HepG2 (cell line): ENCODE measurements around the gene CASP3. TPM values are rescaled to one million over a fixed set of nuclear protein-coding genes. Genes with fewer than 3 reads are reported as not detected.

Source experiments
- AHR ChIP-seq: IDR thresholded peaks from 2 replicates; pipeline ENCODE4 v1.6.1; 2018; ENCODE audit warnings: missing genetic modification reagents, missing compliant biosample characterization
- ATF1 ChIP-seq: IDR thresholded peaks from 2 replicates; pipeline ENCODE4 v1.6.1; 2016; ENCODE audit warnings: mild to moderate bottlenecking, control low read depth
- BATF2 ChIP-seq: sonication (generic); formaldehyde crosslinking; IDR thresholded peaks from 2 replicates; pipeline ENCODE4 v1.8.0; 2022; ENCODE audit warnings: mild to moderate bottlenecking, missing genetic modification reagents, moderate library complexity
- CENPT ChIP-seq: sonication (generic); formaldehyde crosslinking; IDR thresholded peaks from 2 replicates; pipeline ENCODE4 v1.8.0; 2022; ENCODE audit warnings: low read depth, mild to moderate bottlenecking, moderate library complexity, missing genetic modification reagents
- FOXK1 ChIP-seq: sonication (generic); formaldehyde crosslinking; IDR thresholded peaks from 2 replicates; pipeline ENCODE4 v1.4.0; 2020; ENCODE audit warnings: low read depth, missing genetic modification reagents, borderline replicate concordance
- HDAC2 ChIP-seq: sonication (generic); formaldehyde crosslinking; IDR thresholded peaks from 2 replicates; pipeline ENCODE4 v1.4.0; 2020; ENCODE audit warnings: missing genetic modification reagents
- HES4 ChIP-seq: sonication (generic); formaldehyde crosslinking; IDR thresholded peaks from 2 replicates; pipeline ENCODE4 v1.9.0; 2021; ENCODE audit warnings: mild to moderate bottlenecking, missing genetic modification reagents, borderline replicate concordance
- KDM5A ChIP-seq: fragments of 200-600 bp; sonication (generic); IDR thresholded peaks from 2 replicates; pipeline ENCODE4 v1.7.0; 2018; ENCODE audit warnings: antibody characterized with exemption, mild to moderate bottlenecking, low read length, borderline replicate concordance
- MAX ChIP-seq: IDR thresholded peaks from 2 replicates; pipeline ENCODE4 v1.6.1; 2012; ENCODE audit warnings: inconsistent platforms
- MBNL3 ChIP-seq: fragments of 250-450 bp; sonication (Bioruptor Pico); conservative IDR thresholded peaks from 2 replicates; pipeline ENCODE4 v1.8.0; 2022; ENCODE audit warnings: mild to moderate bottlenecking, inconsistent platforms
- MTF2 ChIP-seq: sonication (generic); formaldehyde crosslinking; IDR thresholded peaks from 2 replicates; pipeline ENCODE4 v1.5.0; 2020; ENCODE audit warnings: missing genetic modification reagents, borderline replicate concordance
- RFX5 ChIP-seq: IDR thresholded peaks from 2 replicates; pipeline ENCODE4 v1.6.1; 2011; ENCODE audit warnings: low read depth, low read length, improper control_type of control experiment
- SOX5 ChIP-seq: IDR thresholded peaks from 2 replicates; pipeline ENCODE4 v1.6.1; 2016; ENCODE audit warnings: borderline replicate concordance
- ZNF136 ChIP-seq: sonication (generic); formaldehyde crosslinking; IDR thresholded peaks from 2 replicates; pipeline ENCODE4 v1.8.1; 2022; ENCODE audit warnings: low read depth, mild to moderate bottlenecking, moderate library complexity, missing genetic modification reagents
- ZNF142 ChIP-seq: sonication (generic); formaldehyde crosslinking; IDR thresholded peaks from 2 replicates; pipeline ENCODE4 v1.4.0; 2020; ENCODE audit warnings: missing genetic modification reagents
- ZNF362 ChIP-seq: sonication (generic); formaldehyde crosslinking; IDR thresholded peaks from 2 replicates; pipeline ENCODE4 v1.4.0; 2020; ENCODE audit warnings: missing genetic modification reagents, mild to moderate bottlenecking, borderline replicate concordance
- ZNF432 ChIP-seq: sonication (generic); formaldehyde crosslinking; IDR thresholded peaks from 2 replicates; pipeline ENCODE4 v1.5.0; 2020; ENCODE audit warnings: missing genetic modification reagents, mild to moderate bottlenecking, borderline replicate concordance
- ZNF878 ChIP-seq: sonication (generic); formaldehyde crosslinking; IDR thresholded peaks from 2 replicates; pipeline ENCODE4 v1.8.1; 2023; ENCODE audit warnings: mild to moderate bottlenecking, missing genetic modification reagents, moderate library complexity
- ZXDC ChIP-seq: sonication (generic); formaldehyde crosslinking; IDR thresholded peaks from 2 replicates; pipeline ENCODE4 v1.5.0; 2020; ENCODE audit warnings: mild to moderate bottlenecking, missing genetic modification reagents
- polyA plus RNA-seq, 8 experiments: library from polyadenylated mRNA; depleted of rRNA in 3 of 8; stranded (reverse) in 7 of 8; unstranded in 1 of 8; fragments of >200 nt; fragmentation: Illumina TruSeq in 4 of 8; extraction: Trizol in 4 of 8; gene quantifications; 2 replicates each; pipeline versions ENCODE4 v1.2.1 to v1.2.3, GENCODE V29; 2011 to 2016; ENCODE audit warnings: low read depth in 4 of 8, missing spikeins in 1 of 8, mixed read lengths in 1 of 8; ENCODE audit not compliant: insufficient read depth in 1 of 8
- total RNA-seq, 5 experiments: library from RNA; depleted of rRNA; stranded (reverse); fragments of >200 nt; fragmentation: Illumina TruSeq; extraction: Trizol; gene quantifications; 2 replicates each; pipeline ENCODE4 v1.2.3, GENCODE V29; 2016; ENCODE audit warnings: low read depth in 1 of 5

CASP3 gene
- total and polyA plus RNA-seq, 2 of the 13 experiments (the other 11 are each of a cell fraction or from before 2014, with no cell fraction given): 26.0 to 77.8 TPM

- TF ChIP-seq ZNF142 (CRISPR knock-in tag) (no peak), FOXK1 (no peak; the same call in 1 of the 2 replicates), KDM5A (no peak), MBNL3 (no peak), RFX5 (no peak), ZNF878 (CRISPR knock-in tag) (no peak), ZNF432 (CRISPR knock-in tag) (no peak), ATF1 (no peak), AHR (CRISPR knock-in tag) (no peak), HDAC2 (CRISPR knock-in tag) (peak; percentile 37; the same call in 1 of the 2 replicates), ZNF362 (CRISPR knock-in tag) (no peak), SOX5 (no peak), MAX (peak; percentile 12; the same call in 1 of the 2 replicates), BATF2 (CRISPR knock-in tag) (no peak), CENPT (no peak), ZNF136 (no peak), HES4 (CRISPR knock-in tag) (no peak), ZXDC (CRISPR knock-in tag) (no peak), MTF2 (CRISPR knock-in tag) (no peak)
Observed at GRCh38 chr4:184649971-184650855, 966 bp upstream of the CASP3 start (continued).
